GM18498 (cell line): ENCODE data around the gene VWA1.
A peak's percentile ranks its signal among the peaks of the same experiment; 100 is the strongest.
"Not testable (repeated sequence)": the region's sequence is repeated elsewhere in the genome, so short reads cannot be mapped to it uniquely, and the experiment has no call there.

ENCODE experiments used
- ATAC-seq: cut with Tn5 transposase; IDR thresholded peaks from one replicate; pipeline ENCODE4 v1.9.1; 2021; ENCODE audit warnings: mild to moderate bottlenecking, moderate library complexity; ENCODE audit not compliant: unreplicated experiment

Gene VWA1

DNA sequence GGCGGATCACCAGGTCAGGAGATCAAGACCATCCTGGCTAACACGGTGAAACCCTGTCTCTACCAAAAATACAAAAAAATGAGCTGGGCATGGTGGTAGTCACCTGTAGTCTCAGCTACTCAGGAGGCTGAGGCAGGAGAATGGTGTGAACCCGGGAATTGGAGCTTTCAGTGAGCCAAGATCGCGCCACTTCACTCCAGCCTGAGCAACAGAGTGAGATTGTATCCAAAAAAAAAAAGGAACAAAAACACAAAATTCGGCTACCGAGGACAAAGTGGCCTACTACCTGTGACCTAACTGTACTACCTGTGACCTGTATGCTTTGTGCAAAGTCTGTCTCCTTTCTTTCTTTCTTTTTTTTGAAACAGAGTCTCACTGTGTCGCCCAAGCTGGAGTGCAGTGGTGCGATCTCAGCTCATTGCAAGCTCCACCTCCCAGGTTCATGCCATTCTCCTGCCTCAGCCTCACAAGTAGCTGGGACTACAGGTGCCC lies 32.5 kb upstream of the VWA1 start:
- ATAC-seq, result not testable (repeated sequence)

DNA sequence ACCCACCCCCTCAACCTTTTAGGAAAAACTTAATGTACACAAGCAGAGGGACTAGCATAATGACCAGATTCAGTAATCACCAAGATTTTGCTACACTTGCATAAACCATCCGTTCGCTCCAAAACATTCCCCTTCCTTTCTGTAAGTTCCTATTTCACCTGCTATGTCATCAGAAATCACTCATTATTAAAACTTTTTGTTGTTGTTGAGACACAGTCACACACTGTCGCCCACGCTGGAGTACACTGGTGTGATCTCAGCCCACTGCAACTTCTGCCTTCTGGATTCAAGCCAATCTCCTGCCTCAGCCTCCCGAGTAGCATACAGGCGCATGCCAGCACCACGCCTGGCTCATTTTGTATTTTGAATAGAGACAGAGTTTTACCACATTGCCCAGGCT lies 31.8 kb upstream of the VWA1 start:
- no peak for ATAC-seq

DNA sequence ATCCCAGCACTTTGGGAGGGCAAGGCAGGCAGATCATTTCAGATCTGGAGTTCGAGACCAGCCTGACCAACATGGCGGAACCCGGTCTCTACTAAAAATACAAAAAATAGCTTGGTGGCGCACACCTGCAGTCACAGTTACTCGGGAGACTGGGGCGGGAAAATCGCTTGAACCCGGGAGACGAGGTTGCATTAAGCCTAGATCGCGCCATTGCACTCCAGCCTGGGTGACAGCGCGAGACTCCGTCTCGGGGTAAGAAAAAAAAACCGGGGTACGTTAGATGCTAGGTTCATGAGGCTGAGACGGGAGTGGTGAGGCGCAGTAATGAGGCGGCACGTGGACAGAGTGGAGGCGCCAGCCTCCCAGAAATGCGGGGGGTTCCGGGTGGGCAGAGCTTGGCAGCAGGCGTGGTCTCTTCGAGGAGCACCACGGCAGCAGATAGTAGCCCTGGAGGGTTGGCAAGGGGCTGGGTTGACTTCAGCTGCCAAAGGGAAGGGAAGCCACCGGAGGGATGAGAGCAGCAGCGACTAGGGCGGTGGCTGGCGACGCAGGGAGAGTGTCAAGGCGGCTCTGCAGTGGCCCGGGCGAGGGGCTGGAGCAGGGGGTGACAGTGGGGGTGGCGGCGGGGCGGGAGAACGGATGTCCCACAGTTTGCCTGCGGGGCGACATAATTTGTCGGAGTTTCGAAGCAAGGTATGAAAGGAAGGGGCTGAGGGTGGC lies 29.2 kb upstream of the VWA1 start:
- no peak for ATAC-seq

DNA sequence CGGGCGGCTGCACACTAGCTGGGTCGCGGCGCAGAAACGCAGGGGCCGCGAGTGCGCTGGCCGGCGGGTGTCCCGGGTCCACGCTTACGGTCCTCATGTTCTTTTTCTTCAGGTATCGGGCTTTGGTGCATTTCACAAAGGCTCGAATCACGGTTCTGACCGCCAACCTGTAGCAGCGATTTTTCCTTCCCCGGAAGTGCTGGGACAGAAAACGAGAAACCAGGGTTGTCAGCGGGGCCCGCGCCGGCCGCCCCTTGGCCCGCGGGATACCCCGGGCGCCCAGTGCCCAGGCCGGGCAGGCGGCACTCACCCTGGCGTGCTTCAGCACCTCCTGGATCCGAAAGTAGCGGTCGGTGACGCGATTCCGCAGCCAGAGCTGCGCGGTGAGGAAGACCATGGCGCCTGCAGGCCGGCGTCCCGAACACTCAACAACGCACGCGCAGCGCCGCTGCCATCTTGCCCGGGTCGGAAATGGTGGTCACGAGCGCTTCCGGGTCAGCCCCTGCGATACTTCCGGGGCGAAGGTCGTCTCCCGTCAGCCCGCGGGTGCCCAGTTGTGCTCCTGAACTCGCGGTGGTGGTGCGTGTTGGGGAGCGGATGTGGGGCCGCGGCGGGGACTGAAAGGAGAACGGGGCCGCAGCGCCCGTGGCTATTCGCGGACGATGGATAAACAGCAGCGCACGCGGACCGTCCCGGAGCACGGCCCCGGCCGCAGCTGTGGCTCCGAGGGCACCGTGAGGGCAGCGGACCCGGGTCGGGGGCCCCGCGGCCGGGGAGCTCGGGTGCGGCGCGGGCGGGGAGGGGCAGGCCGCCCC lies 28.5 kb upstream of the VWA1 start, which contains the start of gene MRPL20:
Gene MRPL20, minus strand, starts transcription at position 473 of the 815 bp plus-strand sequence. Its CDS starts 76 bp downstream, at position 397.
- peak; percentile 92 for ATAC-seq

DNA sequence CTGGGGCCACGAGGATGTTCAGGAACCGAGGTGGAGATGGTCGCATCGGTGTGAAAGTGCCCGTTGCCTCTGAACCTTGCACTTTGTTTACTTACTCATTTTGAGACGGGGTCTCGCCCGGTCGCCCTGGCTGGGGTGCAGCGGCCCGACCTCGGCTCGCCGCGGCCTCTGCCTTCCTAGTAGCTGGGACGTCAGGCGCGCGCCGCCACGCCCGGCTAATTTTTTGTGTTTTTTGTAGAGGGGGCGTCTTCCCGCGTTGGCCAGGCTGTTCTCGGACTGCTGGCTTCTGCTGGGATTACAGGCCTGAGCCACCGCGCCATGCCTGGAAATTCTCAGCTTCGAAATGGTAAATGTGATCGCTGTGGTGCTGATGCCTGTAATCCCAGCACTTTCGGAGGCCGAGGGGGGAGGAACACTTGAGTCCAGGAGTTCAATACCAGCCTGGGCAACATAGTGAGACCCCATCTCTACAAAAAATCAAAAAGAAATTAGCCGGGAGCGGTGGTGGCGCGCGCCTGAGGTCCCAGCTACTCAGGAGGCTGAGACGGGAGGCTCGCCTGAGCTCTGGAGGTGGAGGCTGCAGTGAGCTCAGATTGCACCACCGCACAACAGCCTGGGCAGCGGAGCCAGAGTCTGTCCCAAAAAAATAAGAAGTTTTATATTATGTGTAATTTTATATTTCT lies 27.7 kb upstream of the VWA1 start:
- ATAC-seq, result peak; percentile 41

DNA sequence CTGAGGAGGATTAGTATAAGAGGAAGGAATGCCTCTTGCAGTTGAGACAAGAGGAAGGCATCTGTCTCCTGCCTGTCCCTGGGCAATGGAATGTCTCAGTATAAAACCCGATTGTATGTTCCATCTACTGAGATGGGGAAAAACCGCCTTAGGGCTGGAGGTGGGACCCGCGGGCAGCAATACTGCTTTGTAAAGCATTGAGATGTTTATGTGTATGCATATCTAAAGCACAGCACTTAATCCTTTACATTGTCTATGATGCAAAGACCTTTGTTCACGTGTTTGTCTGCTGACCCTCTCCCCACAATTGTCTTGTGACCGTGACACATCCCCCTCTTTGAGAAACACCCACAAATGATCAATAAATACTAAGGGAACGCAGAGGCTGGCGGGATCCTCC lies 25.3 kb upstream of the VWA1 start:
- not testable (repeated sequence) for ATAC-seq

DNA sequence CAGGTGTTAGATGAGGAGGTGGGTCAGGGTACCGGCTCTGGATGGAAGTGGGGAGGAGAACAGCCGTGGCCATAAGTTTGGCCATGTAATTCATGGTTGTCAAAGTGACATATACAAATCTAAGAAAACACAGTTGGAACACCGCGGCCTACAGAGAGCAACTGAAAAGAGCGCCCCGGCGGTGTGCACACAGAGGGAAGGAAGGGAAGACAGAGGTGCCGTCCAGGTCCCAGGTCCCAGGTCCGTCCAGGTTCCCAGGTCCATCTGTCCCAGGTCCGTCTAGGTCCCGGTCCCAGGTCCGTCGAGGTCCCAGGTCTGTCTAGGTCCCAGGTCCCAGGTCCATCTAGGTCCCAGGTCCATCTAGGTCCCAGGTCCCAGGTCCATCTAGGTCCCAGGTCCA lies 23.9 kb upstream of the VWA1 start:
- no peak for ATAC-seq

DNA sequence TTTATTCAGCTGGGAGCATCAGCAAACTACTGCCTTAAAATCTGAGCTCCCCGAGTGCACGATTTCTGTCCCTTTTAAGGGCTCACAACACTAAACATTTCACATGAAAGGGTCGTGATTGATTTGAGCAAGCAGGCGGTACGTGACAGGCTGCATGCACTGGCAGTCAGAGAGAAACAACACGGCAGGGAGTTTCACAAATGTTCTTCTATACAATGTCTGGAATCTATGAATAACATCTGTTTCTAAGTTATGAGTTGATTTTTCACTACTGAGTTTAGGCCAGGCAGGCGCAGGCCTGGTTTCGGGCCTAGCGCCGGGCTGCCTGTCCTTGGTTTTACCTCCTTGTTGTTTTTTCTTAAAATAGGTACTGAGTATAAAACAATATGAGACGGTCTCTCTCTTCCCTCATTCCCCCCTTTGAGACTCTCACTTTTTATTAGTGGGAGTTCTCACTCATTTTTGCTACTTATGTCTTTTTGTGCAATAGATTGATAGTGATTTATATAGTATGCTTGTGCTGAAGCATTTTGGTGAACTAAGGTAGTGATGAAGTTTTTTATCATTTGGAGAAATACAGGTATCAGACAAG lies 23.1 kb upstream of the VWA1 start:
- ATAC-seq, result not testable (repeated sequence)

DNA sequence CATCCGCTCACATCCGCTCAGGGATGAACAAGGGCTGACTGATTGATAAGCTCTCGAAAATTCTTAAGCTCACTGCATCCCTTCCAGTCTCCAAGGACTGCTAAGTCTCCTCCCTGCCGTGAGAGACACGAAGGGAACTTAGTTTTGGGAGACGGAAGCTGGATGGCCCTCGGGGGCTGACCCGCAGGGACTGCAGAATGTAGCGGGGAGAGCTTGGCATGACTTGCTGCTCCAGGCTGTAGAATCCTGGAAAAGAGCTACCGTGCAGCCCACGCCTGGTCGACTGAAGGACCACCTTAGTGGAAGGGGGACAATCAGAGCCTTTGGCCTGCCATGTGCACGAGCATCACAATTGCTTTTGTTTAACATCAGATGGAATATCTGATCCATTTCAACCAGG lies 19.7 kb upstream of the VWA1 start:
- ATAC-seq, result no peak

DNA sequence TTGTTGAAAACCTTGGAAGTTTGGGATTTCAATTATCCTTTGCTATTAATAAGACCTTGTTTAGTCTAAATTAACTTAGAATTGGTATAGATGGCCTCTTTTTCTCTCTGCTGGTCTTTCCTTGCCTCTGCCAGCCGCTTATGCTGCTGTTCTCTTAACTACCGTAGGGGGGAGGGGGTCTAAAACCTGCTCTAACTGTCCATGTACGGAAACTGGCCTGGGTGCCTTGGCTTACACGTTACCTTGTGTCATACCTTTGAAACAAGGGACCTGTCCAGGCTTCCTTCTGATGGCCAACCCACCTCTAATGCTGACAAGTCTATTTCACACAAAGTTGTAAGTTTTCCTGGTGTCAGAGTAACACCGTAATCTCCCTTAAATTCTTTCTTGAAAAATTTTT lies 18.1 kb upstream of the VWA1 start:
- not testable (repeated sequence) for ATAC-seq

DNA sequence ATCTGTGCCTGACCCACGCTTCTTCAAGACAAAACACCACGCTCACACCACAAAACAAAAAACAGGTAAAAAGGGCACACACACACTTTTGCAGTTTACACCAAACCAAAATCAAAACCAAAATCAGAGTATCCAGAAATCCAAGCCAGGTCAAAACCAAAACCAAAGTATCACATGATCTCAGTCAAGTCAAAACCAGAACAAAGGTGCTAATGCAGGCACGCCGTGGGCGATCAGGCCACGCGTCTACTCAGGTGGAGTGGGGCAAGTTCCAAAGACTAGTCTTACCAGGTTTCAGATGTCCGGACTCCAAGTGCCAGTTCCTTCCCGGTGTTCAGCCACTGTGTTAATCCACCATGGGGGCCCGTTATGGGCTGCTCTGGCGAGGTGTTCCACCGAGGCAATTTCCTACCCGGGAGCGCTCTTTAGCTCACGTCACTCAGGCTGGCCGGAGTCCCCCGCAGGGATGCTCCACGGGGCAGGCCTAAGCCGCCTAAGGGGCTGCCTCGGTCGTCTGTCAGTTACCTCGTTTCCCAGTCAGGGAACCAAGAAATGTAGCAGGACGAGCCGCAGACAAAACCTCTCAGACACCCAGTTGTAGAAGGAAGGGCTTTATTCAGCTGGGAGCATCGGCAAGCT lies 17.5 kb upstream of the VWA1 start:
- not testable (repeated sequence) for ATAC-seq

DNA sequence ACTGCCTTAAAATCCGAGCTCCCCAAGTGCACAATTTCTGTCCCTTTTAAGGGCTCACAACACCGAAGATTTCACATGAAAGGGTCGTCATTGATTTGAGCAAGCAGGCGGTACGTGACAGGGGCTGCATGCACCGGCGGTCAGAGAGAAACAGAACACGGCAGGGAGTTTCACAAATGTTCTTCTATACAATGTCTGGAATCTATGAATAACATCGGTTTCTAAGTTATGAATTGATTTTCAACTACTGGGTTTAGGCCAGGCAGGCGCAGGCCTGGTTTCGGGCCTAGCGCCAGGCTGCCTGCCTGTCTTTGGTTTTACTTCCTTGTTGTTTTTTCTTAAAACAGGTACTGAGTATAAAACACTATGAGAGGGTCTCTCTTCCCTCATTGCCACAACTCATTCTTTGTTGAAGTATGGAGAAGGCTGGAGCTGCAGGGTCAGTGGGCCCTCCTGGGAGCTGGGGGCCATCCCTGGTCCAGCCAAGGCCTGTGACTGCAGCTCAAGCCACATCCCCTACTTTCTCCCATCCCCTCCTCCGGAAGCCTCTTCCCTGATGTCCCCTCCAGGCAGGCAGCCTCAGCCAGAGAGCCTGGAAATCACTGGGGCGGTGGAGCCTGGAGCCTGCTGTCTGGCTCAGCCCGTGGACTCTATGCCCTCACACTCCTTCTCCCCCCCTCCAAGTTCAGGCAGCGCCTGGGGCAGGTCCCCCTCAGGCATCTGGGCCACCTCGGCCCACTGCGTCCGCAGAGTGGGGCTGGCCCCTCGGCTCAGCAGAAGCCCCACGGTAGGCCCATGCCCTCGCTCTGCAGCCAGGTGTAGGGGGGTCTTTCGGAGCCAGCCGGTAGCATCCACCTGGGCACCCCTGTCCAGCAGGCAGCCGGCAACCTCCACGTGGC lies 16.8 kb upstream of the VWA1 start:
- ATAC-seq, result no peak

DNA sequence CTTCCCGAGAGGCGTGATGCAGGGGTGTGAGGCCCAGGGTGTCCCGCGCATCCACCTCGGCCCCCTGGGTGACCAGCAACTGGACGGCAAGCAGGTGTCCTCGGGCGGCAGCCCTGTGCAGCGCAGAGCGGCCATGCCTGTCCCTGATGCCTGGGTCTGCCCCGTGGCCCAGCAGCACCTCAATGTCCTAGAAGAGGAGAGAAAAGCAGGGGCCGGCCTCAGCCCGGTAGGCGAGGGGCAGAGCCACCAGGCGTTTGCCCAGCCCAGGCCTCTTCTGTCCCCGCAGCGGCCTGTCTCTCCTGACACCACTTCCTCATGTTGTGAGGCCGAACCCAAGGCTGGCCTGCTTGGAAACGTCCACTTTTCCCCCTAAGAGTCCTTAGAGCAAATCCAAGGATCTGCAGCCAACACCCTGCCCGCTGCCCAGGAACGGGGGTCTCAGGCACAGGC lies 16.1 kb upstream of the VWA1 start:
- ATAC-seq, result no peak

DNA sequence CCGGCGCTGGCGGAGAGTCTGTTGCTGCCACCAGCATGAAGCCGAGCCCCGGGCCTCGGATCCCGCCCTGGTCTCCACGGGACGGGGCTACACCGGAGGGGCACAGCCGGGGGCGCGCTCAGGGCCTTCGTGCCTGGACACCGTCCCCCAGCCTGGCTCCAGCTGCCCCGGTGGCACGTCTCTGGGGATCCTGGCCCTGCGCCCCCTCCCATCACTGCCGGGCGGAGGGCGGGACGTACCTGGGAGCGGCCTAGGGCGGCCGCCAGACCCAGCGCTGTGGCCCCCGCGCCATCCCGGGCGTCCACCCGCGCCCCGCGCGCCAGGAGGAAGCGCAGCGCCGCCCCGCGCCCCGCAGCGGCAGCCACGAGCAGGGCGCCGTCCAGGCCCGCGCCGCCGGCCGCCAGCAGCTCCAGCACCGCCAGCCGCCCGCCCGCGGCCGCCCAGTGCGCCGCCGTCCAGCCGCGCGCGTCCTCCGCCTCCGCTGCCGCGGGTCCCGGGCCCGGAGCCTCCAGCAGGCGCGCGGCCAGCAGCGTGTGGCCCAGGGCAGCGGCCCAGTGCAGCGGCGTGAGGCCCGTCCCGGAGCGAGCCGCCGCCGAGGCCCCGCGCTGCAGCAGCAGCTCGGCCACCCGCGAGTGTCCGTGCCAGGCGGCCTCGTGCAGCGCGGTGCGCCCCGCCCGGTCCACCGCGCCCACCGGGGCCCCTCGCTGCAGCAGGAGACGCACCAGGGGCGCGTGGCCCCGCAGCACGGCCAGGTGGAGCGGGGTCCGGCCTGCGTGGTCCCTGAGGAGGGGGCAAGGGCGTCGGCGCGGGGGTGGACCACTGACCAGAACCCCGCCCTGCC lies 15.5 kb upstream of the VWA1 start:
- ATAC-seq, result no peak

DNA sequence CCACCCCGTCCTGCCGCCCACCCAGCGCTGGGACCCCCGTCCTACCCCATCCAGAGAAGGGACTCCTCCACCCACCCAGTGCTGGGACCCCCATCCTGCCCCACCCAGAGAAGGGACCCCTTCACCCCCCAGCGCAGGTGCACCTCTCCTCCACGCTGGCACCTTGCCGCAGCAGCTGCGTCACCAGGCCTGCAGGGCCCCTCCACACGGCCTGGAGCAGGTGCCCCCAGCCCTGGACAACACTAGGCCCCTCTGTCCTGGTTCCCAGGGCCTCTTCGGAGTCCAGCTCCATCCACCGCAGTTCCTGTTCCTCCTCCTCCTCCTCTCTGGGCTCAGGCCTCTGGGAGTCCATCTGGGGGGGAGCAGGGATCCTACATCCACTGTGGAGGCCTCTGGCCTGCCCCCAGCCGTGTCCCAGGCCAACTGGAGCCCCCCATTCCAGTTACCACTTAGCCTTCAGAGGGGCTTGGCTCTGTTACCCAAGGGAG lies 14.8 kb upstream of the VWA1 start:
- ATAC-seq, result no peak

DNA sequence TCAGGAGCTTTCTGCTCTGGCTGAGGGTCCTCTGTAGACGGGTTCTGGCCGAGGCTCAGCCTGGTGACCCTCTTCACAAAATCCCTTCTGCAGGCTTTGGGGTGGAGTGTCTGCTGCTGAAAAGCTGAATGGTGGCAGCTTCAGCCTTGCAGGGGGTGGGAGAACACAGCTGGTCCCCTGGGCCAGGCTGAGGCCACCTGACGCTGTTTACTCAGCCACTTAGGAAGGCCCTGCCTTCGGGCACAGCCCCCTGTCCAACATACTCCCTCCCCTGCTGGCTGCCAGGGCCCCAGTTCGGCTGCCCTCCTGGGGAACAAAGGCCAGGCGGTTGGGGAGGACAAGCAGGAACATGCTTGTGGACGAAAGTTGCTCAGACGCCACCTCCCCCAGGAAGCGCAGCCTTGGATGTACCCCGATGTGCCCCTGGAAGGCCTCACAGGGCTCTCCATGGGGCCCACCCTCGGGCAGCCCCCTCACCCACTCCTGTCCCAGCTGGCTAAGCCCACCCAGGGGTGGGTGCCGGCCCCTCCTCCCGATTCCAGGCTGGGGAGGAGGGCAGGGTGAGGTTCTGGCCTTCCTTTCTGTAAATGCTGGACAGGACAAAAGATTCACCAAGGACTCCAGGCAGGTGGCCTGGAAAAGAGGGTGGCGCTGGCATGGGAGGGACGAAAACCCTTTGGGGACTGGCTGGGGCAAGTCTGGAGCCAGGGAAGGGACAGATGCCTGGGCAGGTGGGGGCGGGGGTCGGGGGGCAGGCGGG lies 14.2 kb upstream of the VWA1 start, which contains the start of gene ANKRD65:
Gene ANKRD65, minus strand, starts transcription at position 130 of the 760 bp plus-strand sequence. CDS start 271 bp downstream, outside the sequence.
- ATAC-seq, result no peak

DNA sequence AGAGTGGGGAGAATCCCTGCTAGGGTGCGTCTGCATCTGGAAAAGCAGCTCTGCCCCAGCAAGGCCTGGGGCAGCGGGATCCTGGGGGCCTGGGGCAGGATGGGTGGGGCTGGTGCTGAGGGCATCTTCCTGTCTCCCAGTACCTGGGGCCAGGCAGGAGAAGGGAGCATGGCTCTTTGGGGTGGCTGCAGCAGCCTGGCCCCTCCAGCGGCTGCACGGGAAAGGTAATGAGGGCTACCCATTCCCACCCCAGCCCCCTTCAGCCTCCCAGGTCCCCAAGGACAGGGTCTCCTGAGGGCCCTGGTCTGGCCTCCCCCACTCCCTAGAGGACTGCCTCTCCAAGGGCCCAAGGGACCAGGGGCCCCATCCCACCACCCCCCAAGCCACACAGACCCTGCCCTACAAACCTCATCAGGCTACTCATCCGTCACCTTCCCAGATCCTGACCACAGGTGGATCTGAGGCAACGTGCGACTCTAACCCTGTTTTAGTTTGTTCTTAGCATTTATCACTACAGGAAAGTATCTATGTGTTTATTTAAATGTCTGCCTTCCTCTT lies 13.5 kb upstream of the VWA1 start:
- ATAC-seq, result no peak
